ENCODE data around the gene POTEG.
"Not testable (repeated sequence)": the region's sequence is repeated elsewhere in the genome, so short reads cannot be mapped to it uniquely, and the experiment has no call there.

DNA sequence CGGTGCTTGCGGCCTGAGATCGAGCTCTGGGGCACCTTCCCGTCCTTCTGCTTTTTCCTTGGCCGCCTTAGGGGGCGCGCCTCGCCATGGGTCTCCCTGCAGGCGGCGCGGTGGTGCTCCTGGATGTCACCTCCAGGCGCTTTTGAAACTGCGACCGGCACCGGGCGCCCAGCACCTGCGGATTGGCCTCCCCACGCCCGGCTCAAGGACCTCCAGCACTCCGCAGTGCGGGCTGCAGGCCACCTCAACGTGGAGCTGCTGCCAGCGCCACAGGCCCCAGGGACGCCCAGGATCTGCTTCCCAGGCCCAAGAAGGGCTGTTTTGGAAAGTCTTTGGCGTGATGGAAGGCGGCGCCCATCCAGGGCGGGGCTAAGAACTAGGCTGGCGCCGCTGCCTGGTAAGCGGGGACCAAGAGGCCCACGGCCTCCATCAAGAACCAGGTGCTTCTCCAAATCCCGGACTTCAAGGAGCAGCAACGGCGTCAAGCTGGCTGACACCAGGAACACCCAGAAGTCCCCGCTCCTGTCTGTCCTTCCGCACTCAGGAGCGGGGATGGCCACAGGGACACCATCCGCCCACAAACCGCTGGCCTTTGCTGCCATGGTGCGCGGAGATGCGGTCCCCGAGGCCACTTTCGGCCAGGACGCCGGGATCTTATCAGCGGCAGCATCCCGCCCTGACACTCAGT, 61.2 kb downstream of the POTEG start:
- TF ChIP-seq, protein P1, sequence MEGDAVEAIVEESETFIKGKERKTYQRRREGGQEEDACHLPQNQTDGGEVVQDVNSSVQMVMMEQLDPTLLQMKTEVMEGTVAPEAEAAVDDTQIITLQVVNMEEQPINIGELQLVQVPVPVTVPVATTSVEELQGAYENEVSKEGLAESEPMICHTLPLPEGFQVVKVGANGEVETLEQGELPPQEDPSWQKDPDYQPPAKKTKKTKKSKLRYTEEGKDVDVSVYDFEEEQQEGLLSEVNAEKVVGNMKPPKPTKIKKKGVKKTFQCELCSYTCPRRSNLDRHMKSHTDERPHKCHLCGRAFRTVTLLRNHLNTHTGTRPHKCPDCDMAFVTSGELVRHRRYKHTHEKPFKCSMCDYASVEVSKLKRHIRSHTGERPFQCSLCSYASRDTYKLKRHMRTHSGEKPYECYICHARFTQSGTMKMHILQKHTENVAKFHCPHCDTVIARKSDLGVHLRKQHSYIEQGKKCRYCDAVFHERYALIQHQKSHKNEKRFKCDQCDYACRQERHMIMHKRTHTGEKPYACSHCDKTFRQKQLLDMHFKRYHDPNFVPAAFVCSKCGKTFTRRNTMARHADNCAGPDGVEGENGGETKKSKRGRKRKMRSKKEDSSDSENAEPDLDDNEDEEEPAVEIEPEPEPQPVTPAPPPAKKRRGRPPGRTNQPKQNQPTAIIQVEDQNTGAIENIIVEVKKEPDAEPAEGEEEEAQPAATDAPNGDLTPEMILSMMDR (IDR thresholded peaks at IDR 0.05 in 4 of 5, conservative IDR thresholded peaks at IDR 0.05 in 1 of 5), result not testable (repeated sequence)
- not testable (repeated sequence) for TF ChIP-seq POLR2A (IDR thresholded peaks at IDR 0.05)

Data from gastrocnemius medialis (tissue), 4 donors.